ENCODE results near the gene ICAM4.
"Not testable (repeated sequence)": the region's sequence is repeated elsewhere in the genome, so short reads cannot be mapped to it uniquely, and the experiment has no call there.

Gene ICAM4

DNA sequence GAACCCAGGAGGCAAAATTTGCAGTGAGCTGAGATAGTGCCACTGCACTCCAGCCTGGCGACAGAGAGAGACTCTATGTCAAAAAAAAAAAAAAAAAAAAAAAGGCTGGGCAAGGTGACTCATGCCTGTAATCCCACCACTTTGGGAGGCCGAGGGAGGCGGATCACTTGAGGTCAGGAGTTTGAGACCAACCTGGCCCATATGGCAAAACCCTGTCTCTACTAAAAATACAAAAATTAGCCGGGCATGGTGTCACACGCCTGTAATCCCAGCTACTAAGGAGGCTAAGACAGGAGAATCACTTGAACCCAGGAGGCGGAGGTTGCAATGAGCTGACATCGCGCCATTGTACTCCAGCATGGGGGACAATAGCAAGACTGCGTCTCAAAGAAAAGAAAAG is 50.0 kb downstream of the ICAM4 start:
- not testable (repeated sequence) for DNase-seq (ENCODE audit: low read depth in 4 of 4, low spot score in 1 of 4)
